KMS-11 (cell line): ENCODE results near the gene HK1.
"Not testable (repeated sequence)": the region's sequence is repeated elsewhere in the genome, so short reads cannot be mapped to it uniquely, and the experiment has no call there.

Experiments used
- H2AFZ ChIP-seq: fragments of 200-600 bp; sonication (generic); 2 replicates; pipeline ENCODE4 v1.6.1; 2016; ENCODE audit warnings: antibody characterized with exemption, mixed run types, low read depth
- H3K27ac ChIP-seq: fragments of 200-600 bp; sonication (generic); 2 replicates; pipeline ENCODE4 v1.6.1; 2016; ENCODE audit warnings: mild to moderate bottlenecking, mixed run types
- H3K27me3 ChIP-seq: fragments of 200-600 bp; sonication (generic); 2 replicates; pipeline ENCODE4 v1.6.1; 2017; ENCODE audit warnings: mild to moderate bottlenecking, low read depth, mixed run types, moderate library complexity; ENCODE audit not compliant: insufficient read depth
- H3K36me3 ChIP-seq: fragments of 200-600 bp; sonication (generic); 2 replicates; pipeline ENCODE4 v1.6.1; 2017; ENCODE audit warnings: mild to moderate bottlenecking, mixed run types; ENCODE audit not compliant: insufficient read depth
- H3K4me1 ChIP-seq: fragments of 200-600 bp; sonication (generic); 2 replicates; pipeline ENCODE4 v1.6.1; 2016; ENCODE audit warnings: mild to moderate bottlenecking, low read depth, mixed run types; ENCODE audit not compliant: poor library complexity, severe bottlenecking
- H3K4me2 ChIP-seq: fragments of 200-600 bp; sonication (generic); 2 replicates; pipeline ENCODE4 v1.7.0; 2016; ENCODE audit warnings: mild to moderate bottlenecking, mixed run types
- H3K4me3 ChIP-seq: fragments of 200-600 bp; sonication (generic); IDR thresholded peaks from 2 replicates; pipeline ENCODE4 v1.6.1; 2017; ENCODE audit warnings: low read depth, low read length, mixed read lengths; ENCODE audit not compliant: insufficient read depth
- H3K79me2 ChIP-seq: fragments of 200-600 bp; sonication (generic); 2 replicates; pipeline ENCODE4 v1.6.1; 2016; ENCODE audit warnings: low read depth, mixed run types; ENCODE audit not compliant: insufficient read depth
- H3K9ac ChIP-seq: fragments of 200-600 bp; sonication (generic); 2 replicates; pipeline ENCODE4 v1.6.1; 2016; ENCODE audit warnings: mild to moderate bottlenecking, mixed run types
- H4K20me1 ChIP-seq: fragments of 200-600 bp; sonication (generic); 2 replicates; pipeline ENCODE4 v1.6.1; 2016; ENCODE audit warnings: mild to moderate bottlenecking, mixed run types; ENCODE audit not compliant: insufficient read depth
- CTCF ChIP-seq: fragments of 200-600 bp; sonication (generic); conservative IDR thresholded peaks from 2 replicates; pipeline ENCODE4 v1.6.1; 2017; ENCODE audit warnings: low read depth, mild to moderate bottlenecking, antibody characterized with exemption, low read length, moderate library complexity, mixed read lengths

HK1 gene

DNA sequence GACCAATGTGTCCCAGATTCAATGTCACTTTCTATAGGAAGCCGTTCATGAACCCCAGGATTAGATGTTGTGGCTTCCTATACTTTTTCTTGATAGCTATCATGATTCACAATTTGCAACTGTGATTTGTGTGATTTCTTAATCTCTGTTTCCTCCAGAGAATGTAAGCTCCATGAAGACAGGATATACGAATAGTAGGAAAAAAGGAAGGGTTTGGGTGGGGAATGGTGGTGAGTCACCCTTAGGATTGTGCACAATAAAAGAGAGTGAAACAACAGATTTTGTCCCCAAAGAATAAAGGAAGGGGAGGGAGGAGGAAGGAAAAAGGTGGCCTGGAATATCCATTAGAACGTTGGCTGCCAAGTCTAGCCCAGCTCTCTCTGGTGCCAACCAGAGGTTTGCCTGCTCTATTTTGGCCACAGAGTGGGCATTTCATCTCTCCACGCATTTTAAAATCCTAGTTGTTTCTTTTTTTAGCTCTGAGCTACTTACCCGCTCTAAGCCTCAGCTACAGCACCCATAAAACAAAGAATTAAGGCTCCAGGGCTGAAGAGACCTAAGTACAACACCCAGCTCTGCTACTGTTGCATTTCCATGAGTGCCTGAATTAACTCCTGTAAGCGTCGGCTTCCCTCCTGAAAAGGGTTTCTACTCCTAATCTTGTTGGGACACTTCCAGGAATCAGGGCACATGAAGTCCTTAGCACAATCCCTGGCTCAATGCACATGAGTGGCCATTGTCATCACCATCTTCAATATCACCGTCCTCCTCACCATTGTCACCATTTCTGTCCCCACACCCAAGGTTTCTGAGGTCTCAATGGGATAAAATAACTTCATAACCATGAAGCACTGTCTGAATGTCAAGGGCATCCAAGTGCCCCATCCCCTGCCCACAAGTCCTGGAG is 3.5 kb downstream of the HK1 start:
- Histone ChIP-seq H3K36me3 (no peaks in the 10 kb centered on the region), H3K4me3 (no peak overlapping the region), H3K79me2 (no peaks in the 10 kb centered on the region), H3K4me2 (no peak overlapping the region), H3K27ac (no peak overlapping the region), H3K4me1 (no peaks in the 10 kb centered on the region), H2AFZ (no peak overlapping the region), H4K20me1 (no peaks in the 10 kb centered on the region), H3K27me3 (no peaks in the 10 kb centered on the region), H3K9ac (no peak overlapping the region)
- no peak for TF ChIP-seq CTCF

DNA sequence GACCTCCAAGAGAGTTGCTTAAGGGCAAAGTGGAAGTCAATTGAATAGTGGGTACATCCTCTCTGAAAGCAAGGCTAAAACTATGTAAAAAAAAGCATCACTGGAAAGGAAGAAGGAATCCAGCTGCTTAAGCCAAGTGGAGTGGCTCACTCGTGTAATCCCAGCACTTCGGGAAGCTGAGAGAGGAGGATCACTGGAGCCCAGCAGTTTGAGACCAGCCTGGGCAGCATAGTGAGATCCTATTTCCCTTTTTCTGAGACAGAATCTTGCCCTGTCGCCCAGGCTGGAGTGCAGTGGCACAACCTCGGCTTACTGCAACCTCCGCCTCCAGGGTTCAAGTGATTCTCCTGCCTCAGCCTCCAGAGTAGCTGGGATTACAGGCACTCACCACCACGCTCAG is 6.1 kb downstream of the HK1 start:
- H3K79me2 ChIP-seq, H3K36me3 ChIP-seq, H3K4me2 ChIP-seq, H3K27me3 ChIP-seq, H3K9ac ChIP-seq, H4K20me1 ChIP-seq, H2AFZ ChIP-seq, H3K4me1 ChIP-seq, H3K4me3 ChIP-seq, H3K27ac ChIP-seq: not testable (repeated sequence)

DNA sequence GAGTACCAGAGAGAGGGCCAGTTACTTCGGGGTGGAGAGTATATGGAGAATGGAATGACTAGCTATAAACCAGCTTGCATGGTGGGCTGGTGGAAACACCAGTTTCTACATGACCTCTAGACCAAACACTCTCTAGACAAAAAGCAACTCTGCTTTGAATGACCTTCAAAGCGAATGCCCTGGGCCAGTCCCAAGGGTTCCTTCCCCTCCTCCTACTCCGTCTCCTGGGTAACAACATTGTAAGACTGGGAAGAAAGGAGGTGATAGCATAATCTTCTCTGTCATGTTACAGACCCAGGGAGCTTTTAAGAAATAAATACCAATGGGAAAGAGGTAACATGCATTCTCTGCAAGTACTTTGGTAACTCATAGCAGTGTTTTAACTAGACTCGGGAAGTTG is 7.4 kb downstream of the HK1 start:
- Histone ChIP-seq H3K27me3 (no peaks in the 10 kb centered on the region), H3K27ac (no peak overlapping the region), H2AFZ (no peak overlapping the region), H3K79me2 (no peaks in the 10 kb centered on the region), H3K36me3 (no peaks in the 10 kb centered on the region), H3K4me2 (no peak overlapping the region), H3K4me1 (no peaks in the 10 kb centered on the region), H3K4me3 (no peak overlapping the region), H4K20me1 (no peaks in the 10 kb centered on the region), H3K9ac (no peak overlapping the region)
- TF ChIP-seq CTCF = no peak

DNA sequence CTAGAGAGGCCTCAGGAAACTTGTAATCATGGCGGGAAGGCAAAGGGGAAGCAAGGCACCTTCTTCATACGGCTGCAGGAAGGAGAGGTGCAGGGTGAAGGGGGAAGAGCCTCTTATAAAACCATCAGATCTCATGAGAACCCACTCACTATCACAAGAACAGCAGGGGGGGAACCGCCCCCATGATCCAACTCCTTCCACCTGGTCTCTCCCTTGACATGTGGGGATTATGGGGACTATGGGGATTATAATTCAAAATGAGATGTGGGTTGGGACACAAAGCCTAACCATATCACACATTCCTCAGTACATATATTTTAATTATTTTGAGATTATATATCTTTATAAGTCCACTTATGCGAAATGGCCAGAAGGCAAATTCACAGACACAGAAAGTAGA is 8.9 kb downstream of the HK1 start:
- H2AFZ ChIP-seq = no peak overlapping the region
- no peak for TF ChIP-seq CTCF
- H3K4me3 ChIP-seq = no peak overlapping the region
- H4K20me1 ChIP-seq = no peaks in the 10 kb centered on the region
- H3K27me3 ChIP-seq = no peaks in the 10 kb centered on the region
- no peaks in the 10 kb centered on the region for H3K79me2 ChIP-seq
- H3K27ac ChIP-seq = no peak overlapping the region
- no peaks in the 10 kb centered on the region for H3K4me1 ChIP-seq
- no peak overlapping the region for H3K9ac ChIP-seq
- no peaks in the 10 kb centered on the region for H3K36me3 ChIP-seq
- no peak overlapping the region for H3K4me2 ChIP-seq

DNA sequence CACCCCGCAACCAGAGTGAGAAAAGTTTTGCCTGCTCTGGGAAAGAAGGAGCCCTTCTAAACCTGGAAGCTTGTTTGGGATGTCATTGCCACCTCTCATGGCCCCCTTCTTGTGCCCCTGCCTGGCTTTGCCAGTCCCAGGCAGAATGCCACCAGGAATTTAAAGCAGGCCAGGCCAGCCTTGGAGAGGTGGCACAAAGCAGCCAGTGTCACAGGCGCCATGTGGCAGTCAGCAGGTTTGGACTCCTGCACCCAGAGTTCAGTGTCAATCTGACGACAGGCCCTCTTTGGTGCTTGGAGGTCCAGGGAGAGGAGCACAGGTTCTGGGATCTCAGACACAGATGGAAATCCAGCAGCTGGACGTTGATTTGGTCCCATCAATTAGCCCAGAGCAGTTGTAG is 12.7 kb downstream of the HK1 start:
- H3K4me3 ChIP-seq = no peak overlapping the region
- H3K27me3 ChIP-seq = no peaks in the 10 kb centered on the region; the same call in 1 of the 2 replicates
- H3K4me2 ChIP-seq = no peak overlapping the region
- no peaks in the 10 kb centered on the region for H3K79me2 ChIP-seq
- no peaks in the 10 kb centered on the region for H4K20me1 ChIP-seq
- H3K36me3 ChIP-seq = no peaks in the 10 kb centered on the region
- no peak overlapping the region for H3K27ac ChIP-seq
- H3K4me1 ChIP-seq = no peaks in the 10 kb centered on the region
- TF ChIP-seq CTCF = no peak
- H2AFZ ChIP-seq = no peak overlapping the region
- H3K9ac ChIP-seq = no peak overlapping the region
